Activated gamma-delta T cell (primary cell): ENCODE measurements around the gene SORBS1.

ENCODE experiments used
- DNase-seq: peaks from one replicate; lab custom pipeline; 2025; lab: John Stamatoyannopoulos, UW

The SORBS1 gene

GRCh38 chr10:95346715-95347401 is 214.3 kb downstream of the SORBS1 start:
- no peak for DNase-seq

- no peak for DNase-seq
Observed at GRCh38 chr10:95343573-95343972, 217.6 kb downstream of the SORBS1 start.

- no peak for DNase-seq
Observed at GRCh38 chr10:95341716-95342130, 219.4 kb downstream of the SORBS1 start.

- no peak for DNase-seq
Observed at GRCh38 chr10:95339863-95340262, 221.3 kb downstream of the SORBS1 start.

- no peak for DNase-seq
Observed at GRCh38 chr10:95337423-95338160, 223.6 kb downstream of the SORBS1 start.

GRCh38 chr10:95336702-95337101 is 224.5 kb downstream of the SORBS1 start:
- DNase-seq, result no peak

- no peak for DNase-seq
Observed at GRCh38 chr10:95335933-95336699, 225.1 kb downstream of the SORBS1 start.

GRCh38 chr10:95334805-95335144 is 226.4 kb downstream of the SORBS1 start:
- DNase-seq, result no peak

- DNase-seq, result no peak
Observed at GRCh38 chr10:95333997-95334804, 227.0 kb downstream of the SORBS1 start.

GRCh38 chr10:95332666-95333249 is 228.4 kb downstream of the SORBS1 start:
- DNase-seq, result no peak

GRCh38 chr10:95331596-95332130 is 229.5 kb downstream of the SORBS1 start:
- no peak for DNase-seq

- DNase-seq, result no peak
Observed at GRCh38 chr10:95330966-95331453, 230.2 kb downstream of the SORBS1 start.

GRCh38 chr10:95329296-95329695 is 231.9 kb downstream of the SORBS1 start:
- DNase-seq, result no peak

- DNase-seq, result no peak
Observed at GRCh38 chr10:95328013-95328412, 233.2 kb downstream of the SORBS1 start.

- DNase-seq, result no peak
Observed at GRCh38 chr10:95327367-95327766, 233.8 kb downstream of the SORBS1 start.

GRCh38 chr10:95326396-95326795 is 234.8 kb downstream of the SORBS1 start:
- no peak for DNase-seq

- DNase-seq, result no peak
Observed at GRCh38 chr10:95325863-95326262, 235.3 kb downstream of the SORBS1 start.

GRCh38 chr10:95324436-95325268 is 236.5 kb downstream of the SORBS1 start:
- DNase-seq, result no peak

GRCh38 chr10:95321554-95322301 is 239.4 kb downstream of the SORBS1 start:
- no peak for DNase-seq
